NCI-H446 (cell line): ENCODE results near the gene CPB2.
A peak's percentile ranks its signal among the peaks of the same experiment; 100 is the strongest.

Experiments used
- DNase-seq, 2 experiments: peaks; one replicate each; lab custom pipeline; 2025; lab: John Stamatoyannopoulos, UW

Gene CPB2

GRCh38 chr13:46100191-46100815 is 4.5 kb downstream of the CPB2 start:
- DNase-seq: no peak

DNA sequence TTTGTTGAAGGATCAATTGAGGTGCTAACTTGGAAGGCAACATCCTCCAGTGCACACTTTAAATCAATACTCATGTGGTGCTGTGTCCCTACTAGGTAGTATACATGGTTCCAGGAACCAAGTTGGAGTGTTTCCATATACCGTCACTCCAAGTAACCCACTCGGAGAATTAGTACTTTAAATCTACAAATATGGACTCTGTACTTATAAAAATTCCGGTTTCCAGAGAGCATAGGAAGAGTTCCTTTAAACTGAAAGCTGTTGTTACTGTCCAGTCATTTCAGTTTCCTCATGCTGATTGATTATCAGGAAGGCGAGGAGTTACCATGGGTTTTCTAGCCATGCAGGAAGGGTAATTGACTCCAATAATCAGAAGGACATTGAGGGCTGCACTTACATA is 7.2 kb downstream of the CPB2 start:
- DNase-seq: no peak

- DNase-seq: no peak
Observed at GRCh38 chr13:46097015-46097414, 7.8 kb downstream of the CPB2 start.

DNA sequence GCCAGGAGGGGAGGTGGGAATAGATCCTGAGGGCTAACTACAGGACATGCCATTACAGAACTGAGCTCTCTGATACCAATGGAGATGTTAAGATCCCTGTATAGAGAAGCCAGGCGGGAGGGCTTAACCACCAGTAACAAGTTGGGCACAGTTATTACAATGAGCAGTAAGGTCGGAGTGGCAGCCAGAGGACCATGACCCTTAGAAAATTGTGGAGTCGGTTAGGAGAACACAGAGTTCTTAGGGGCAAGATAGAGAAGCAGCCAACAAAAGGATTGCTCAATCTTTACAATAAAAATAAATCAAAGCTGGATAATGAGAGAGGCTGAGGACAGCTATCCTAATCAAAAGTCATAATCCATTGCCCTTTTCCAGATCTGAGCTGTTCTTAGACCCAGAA is 10.4 kb downstream of the CPB2 start:
- no peak for DNase-seq

DNA sequence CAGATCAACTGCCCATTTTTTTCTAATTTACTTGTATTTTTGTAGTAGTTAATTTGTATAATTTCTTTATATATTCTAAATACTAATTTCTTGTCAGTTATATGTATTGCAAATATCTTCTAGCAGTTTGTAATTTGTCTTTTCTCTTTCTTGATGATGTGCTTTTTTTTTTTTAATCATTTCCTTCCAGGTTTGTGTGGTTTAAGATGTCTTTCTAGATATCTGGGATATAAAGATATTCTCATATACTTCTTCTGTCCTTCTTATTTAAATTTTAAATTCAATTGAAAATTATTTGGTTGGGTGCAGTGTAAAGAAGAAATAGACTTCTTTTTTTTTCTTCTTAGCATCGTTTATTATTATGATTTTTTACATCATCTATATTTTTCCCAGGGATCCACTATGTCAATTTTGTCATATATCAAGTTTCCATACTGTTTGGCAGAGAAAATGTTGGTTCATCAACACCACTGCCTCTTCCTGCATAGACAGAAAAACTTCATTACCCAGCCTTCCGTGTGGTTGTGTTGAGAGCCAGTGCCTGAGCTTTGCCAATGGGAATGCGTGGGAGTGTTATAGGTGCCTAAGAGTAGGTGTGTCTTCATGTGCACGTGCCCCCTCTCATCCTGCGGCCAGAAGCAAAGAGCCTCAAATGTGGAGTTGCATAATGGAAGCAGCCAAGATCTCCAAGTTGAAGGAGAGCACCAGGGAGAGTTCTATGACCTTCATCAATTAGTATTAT is 15.8 kb downstream of the CPB2 start:
- no peak for DNase-seq

DNA sequence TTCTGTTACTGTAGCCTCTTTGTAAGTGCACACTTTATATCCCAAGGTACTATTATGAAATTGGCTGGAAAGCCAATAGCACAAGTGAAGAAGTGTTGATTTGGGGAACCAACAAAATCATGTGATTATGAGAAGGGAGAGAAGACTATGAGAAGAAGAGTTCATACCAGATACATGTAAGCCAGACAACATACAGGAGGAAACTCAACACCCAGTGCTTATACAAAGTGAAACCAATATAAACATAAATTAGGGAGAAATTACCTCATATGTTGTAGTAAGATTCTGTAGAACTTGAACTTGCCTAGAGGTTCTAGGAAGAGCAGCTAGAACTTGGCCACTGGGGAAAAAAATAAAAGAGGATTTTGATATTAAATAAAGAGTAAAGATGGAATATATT is 17.4 kb downstream of the CPB2 start:
- DNase-seq: no peak

DNA sequence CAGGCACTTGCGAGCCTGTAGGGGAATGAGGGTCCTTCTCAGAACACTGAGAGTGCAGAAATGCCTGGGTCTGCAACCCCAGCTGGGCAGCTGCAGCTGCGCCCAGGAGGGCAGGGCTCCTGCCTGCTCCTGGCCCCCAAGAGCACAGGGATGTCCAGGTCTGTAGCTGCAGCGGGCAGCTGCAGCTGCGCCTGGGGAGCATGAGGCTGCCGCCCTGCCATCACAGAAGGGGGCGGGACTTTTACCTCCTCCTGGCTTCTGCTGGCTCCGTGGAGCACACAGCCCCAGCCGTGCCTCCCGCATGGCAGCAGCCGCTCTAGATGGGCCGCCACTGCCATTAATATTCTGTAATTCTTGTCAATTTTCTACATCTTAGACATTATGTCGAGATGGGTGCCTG is 17.8 kb downstream of the CPB2 start:
- DNase-seq: no peak

- no peak for DNase-seq
Observed at GRCh38 chr13:46086421-46086922, 18.4 kb downstream of the CPB2 start.

- no peak for DNase-seq
Observed at GRCh38 chr13:46085737-46086136, 19.1 kb downstream of the CPB2 start.

DNA sequence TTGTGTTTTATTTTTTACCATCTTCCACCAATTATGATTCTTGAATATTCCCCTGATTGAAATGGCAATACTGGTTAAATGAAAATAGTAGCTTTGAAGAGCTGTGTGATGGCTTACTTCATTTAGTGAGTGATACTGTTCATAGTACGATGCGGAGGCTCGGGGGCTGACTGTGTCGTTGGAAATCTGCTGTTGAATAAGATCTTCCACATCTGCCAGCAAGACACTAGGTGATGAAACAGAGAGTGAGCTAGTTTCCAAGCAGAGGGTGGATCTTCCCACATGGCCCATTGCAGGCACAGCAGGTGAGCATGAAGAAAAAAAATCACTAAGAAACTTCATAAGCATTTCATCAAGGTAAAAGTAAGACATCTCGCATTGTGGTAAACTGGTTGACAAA is 22.5 kb downstream of the CPB2 start:
- DNase-seq: no peak

DNA sequence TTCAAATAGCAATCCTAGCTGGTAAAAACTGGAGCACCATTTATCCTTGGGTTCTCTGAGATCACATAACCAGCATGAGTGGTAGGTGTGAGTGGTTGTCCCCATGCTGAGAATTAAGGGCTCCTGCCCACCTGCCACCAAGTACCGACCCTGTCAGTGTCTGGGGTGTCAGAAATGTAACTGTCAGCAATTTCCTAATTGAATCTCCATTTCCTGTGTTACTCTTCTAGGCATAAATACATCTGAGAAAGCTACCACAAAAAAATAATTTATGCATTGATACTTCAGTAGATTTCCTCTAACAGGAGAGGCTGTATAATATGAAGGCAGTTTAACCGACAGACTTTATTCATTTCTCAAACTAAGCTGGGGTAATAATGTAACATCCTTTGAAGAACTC is 25.1 kb downstream of the CPB2 start:
- no peak for DNase-seq

GRCh38 chr13:46077265-46077664 is 27.6 kb downstream of the CPB2 start:
- DNase-seq: no peak

DNA sequence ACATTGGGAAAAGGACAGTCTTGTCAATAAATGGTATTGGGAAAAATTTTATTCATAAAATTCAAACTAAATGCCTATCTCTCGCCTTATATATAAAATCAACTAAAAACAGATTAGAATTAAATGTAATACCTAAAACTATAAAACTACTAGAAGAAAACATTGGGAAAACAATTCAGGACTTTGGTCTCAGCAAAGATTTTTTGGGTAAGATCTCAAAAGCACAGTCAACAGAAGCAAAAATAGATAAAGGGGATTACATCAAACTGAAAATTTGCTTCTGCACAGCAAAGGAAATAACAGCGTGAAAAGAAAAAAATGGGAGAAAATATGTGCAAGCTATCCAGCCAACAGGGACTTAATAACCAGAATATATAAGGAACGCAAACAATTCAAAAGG is 28.0 kb downstream of the CPB2 start:
- DNase-seq: no peak

DNA sequence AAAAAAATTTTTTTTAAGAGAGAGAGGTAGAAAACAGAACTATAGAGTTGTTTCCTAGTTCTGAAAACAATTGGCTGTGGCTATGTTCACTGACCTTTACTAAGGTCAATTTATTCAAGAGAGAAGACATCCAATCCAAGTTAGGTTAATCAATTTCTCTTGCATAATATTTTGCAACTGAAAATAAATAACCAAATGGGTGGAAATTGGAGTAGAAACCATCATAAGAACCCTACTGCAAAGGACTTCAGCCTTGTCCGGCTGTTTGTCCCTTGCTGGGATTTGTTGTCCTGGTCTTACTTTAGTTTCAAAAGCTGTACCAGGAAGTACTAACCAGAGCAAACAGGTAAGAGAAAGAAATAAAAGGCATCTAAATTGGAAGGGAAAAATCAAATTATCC is 29.0 kb downstream of the CPB2 start:
- DNase-seq: no peak

DNA sequence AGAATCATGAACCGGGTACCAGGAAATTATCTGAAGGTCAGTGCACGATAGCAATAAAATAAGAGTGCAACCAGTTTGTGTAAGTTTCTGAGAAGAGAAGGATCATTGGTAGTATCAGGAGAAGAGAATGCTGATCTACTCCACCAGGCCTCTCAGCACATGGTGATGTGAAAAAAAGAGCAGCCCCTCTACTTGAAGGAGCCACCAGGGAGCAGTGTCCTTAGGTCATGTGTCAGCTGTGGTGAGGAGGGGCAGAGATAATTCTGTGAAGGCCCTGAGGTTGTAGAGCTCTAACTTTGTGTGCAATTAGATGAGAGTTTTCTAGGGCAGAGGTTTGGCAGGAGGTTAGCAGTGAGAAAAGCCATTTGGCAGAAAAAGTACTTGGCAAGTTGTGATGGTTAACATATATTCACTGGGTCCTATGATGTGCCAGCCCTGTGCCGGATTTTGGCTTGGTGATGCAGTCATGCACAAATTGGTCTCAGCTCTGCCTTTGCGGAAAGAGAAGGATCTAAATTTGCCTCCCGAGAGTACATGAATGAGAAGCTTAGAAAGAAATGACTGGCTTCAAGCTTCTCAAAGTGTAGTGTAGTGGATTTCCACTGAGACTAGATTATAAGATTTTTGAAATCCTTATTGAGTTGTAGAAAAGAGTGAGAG is 33.1 kb downstream of the CPB2 start:
- DNase-seq: peak in 1 of 2 experiments; percentile 58

- no peak for DNase-seq
Observed at GRCh38 chr13:46063292-46063691, 41.5 kb downstream of the CPB2 start.

DNA sequence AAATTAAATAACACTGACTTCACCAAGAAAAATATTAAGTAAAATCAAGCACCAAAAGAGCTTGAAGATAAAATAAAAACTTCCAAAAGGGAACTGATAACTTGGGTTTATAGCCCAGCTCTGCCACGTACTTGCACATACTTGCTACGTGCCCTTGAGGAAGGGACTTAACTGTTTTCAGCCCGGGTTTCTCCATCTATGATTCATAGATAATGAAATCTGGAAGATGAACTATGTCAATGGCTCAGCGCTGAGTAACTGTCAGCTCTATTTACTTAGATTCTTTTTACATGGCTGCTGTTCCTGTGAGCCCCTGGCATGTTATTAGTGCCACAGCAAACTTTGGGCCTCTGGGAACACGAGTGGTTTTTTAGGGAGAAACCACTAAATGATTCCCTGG is 42.6 kb downstream of the CPB2 start:
- no peak for DNase-seq

- no peak for DNase-seq
Observed at GRCh38 chr13:46059405-46059804, 45.4 kb downstream of the CPB2 start.

DNA sequence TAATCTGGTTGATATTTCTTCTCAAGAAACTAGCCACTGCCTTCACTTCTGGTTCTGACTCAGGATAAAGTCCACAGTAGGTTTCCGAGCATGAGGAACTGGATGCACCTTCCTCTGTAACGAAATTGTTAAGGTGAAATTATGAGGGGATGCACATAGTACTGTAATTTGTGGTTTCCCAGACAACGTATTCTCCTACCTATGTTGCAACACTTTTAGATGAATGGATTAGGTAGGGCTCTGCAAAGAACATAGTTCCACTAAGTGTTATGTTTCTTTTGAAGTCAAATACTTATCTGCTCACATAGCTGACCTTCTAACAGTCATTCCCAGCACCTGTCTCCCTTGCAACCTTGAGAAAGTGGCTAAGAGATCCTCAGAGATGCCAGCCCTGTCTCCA is 46.6 kb downstream of the CPB2 start:
- DNase-seq: no peak

- no peak for DNase-seq
Observed at GRCh38 chr13:46057256-46058015, 47.4 kb downstream of the CPB2 start.

GRCh38 chr13:46053162-46054012 is 51.4 kb downstream of the CPB2 start:
- DNase-seq: no peak
